B cell (primary cell): Measurements from ENCODE around the gene ALKBH8. TPM values are rescaled to one million over a fixed set of nuclear protein-coding genes. Genes with fewer than 3 reads are reported as not detected.

Experiments used
- ATAC-seq: fragments of 200-7000 bp; cut with Tn5 transposase; one replicate; pipeline ENCODE4 v1.10.0; 2021; ENCODE audit warnings: low read depth, mild to moderate bottlenecking, moderate number of reproducible peaks, moderate library complexity
- CTCF ChIA-PET: fragments of 350-600 bp; sonication (Branson Sonifier 250); formaldehyde crosslinking; loops from one replicate; lab custom pipeline; 2021; ENCODE audit warnings: antibody characterized with exemption, inconsistent platforms; lab: Charles Lee
- POLR2A ChIA-PET: fragments of 350-600 bp; sonication (Branson Sonifier 250); formaldehyde crosslinking; loops from one replicate; lab custom pipeline; 2021; ENCODE audit warnings: antibody characterized with exemption; lab: Charles Lee
- DNase-seq: peaks from one replicate; pipeline ENCODE4 v3.0.0; 2013
- H2AFZ ChIP-seq: 2 replicates; pipeline ENCODE4 v1.6.1; 2012; ENCODE audit warnings: mild to moderate bottlenecking, low read depth, low read length; ENCODE audit not compliant: insufficient read depth, poor library complexity, severe bottlenecking
- H3K27ac ChIP-seq, 2 donors: 1 replicate in 1 of 2; 2 replicates in 1 of 2; pipeline ENCODE4 v1.5.1; 2012 to 2013; ENCODE audit warnings: low read length in 2 of 2, mild to moderate bottlenecking in 2 of 2, moderate library complexity in 1 of 2
- H3K27me3 ChIP-seq, 4 experiments: fragments of 200-600 bp in 1 of 4; sonication (generic) in 1 of 4; replicated peaks in 1 of 4; 1 replicate in 2 of 4; 2 replicates in 2 of 4; pipeline versions ENCODE4 v1.6.1 to v1.7.0; 2013 to 2016; ENCODE audit warnings: low read length in 3 of 4, mild to moderate bottlenecking in 2 of 4, mixed read lengths in 1 of 4, moderate library complexity in 1 of 4; ENCODE audit not compliant: insufficient read depth in 4 of 4, control insufficient read depth in 3 of 4; ENCODE audit errors: control extremely low read depth in 1 of 4
- H3K36me3 ChIP-seq, 2 experiments: replicated peaks in 1 of 2; 1 replicate in 1 of 2; 2 replicates in 1 of 2; pipeline versions ENCODE4 v1.6.1 to v1.7.1; 2013; ENCODE audit warnings: low read length in 1 of 2; ENCODE audit not compliant: insufficient read depth in 2 of 2, control insufficient read depth in 1 of 2; ENCODE audit errors: control extremely low read depth in 1 of 2, extremely low read depth in 1 of 2
- H3K4me1 ChIP-seq, 2 donors: fragments of 200-600 bp in 1 of 2; sonication (generic) in 1 of 2; 1 replicate in 1 of 2; 2 replicates in 1 of 2; pipeline versions ENCODE4 v1.5.1 to v1.6.1; 2013 to 2017; ENCODE audit warnings: low read length in 2 of 2; ENCODE audit not compliant: control insufficient read depth in 2 of 2, insufficient read depth in 2 of 2
- H3K4me2 ChIP-seq: replicated peaks from 2 replicates; pipeline ENCODE3; 2012; ENCODE audit warnings: mild to moderate bottlenecking, low read depth, low read length; ENCODE audit not compliant: poor library complexity, severe bottlenecking
- H3K4me3 ChIP-seq, 5 experiments: fragments of 200-600 bp in 1 of 5; sonication (generic) in 1 of 5; 1 replicate in 3 of 5; 2 replicates in 2 of 5; pipeline versions ENCODE4 v1.5.1 to v1.7.0; 2011 to 2016; ENCODE audit warnings: low read length in 4 of 5, mild to moderate bottlenecking in 4 of 5, low read depth in 2 of 5, control low read depth in 1 of 5, moderate library complexity in 1 of 5; ENCODE audit not compliant: insufficient read depth in 1 of 5; ENCODE audit errors: control extremely low read depth in 1 of 5, extremely low read depth in 1 of 5
- H3K79me2 ChIP-seq: fragments of 200-600 bp; sonication (generic); one replicate; pipeline ENCODE4 v1.6.0; 2016; ENCODE audit warnings: low read length; ENCODE audit not compliant: control insufficient read depth, insufficient read depth
- H3K9ac ChIP-seq: fragments of 200-600 bp; sonication (generic); 2 replicates; pipeline ENCODE4 v1.6.1; 2017; ENCODE audit warnings: mild to moderate bottlenecking, low read length, moderate library complexity
- H3K9me3 ChIP-seq, 3 donors: one replicate each; pipeline versions ENCODE4 v1.6.1 to v1.7.1; 2013; ENCODE audit warnings: low read length in 2 of 3; ENCODE audit not compliant: control insufficient read depth in 2 of 3, insufficient read depth in 1 of 3; ENCODE audit errors: control extremely low read depth in 1 of 3
- H4K20me1 ChIP-seq: 2 replicates; pipeline ENCODE4 v1.6.0; 2012; ENCODE audit warnings: mild to moderate bottlenecking, low read length; ENCODE audit not compliant: insufficient read depth, control insufficient read depth, poor library complexity, severe bottlenecking
- H3K27ac Mint-ChIP-seq: one replicate; pipeline ENCODE4 v1.8.0; 2021; ENCODE audit warnings: mixed read lengths
- H3K27me3 Mint-ChIP-seq: one replicate; pipeline ENCODE4 v1.8.0; 2021; ENCODE audit warnings: mixed read lengths
- H3K4me1 Mint-ChIP-seq: one replicate; pipeline ENCODE4 v1.8.0; 2021; ENCODE audit warnings: mixed read lengths
- H3K4me3 Mint-ChIP-seq: one replicate; pipeline ENCODE4 v1.8.0; 2021; ENCODE audit warnings: mixed read lengths
- H3K9me3 Mint-ChIP-seq: one replicate; pipeline ENCODE4 v1.8.0; 2022; ENCODE audit warnings: mixed read lengths; ENCODE audit not compliant: insufficient read depth
- CTCF ChIP-seq: fragments of 200-600 bp; IDR thresholded peaks from one replicate; pipeline ENCODE4 v1.8.0; 2022; ENCODE audit warnings: antibody characterized with exemption, mild to moderate bottlenecking
- EZH2 ChIP-seq: IDR thresholded peaks from 2 replicates; pipeline ENCODE4 v1.6.1; 2012; ENCODE audit warnings: borderline replicate concordance, low read depth, mild to moderate bottlenecking, moderate library complexity, low read length; ENCODE audit not compliant: insufficient read depth, poor library complexity, severe bottlenecking
- WGBS: methylation state at CpG from one replicate; pipeline ENCODE4 v1.1.5; 2013; ENCODE audit warnings: missing lambda C conversion rate; ENCODE audit not compliant: insufficient coverage; 5-methylcytosine and 5-hydroxymethylcytosine counted together
- intact Hi-C: fragments of 100-400 bp; cut with micrococcal nuclease; formaldehyde crosslinking; loops from one replicate; pipeline ENCODE4 v1.10.0; 2022
- polyA plus RNA-seq: library from polyadenylated mRNA; depleted of rRNA; stranded (reverse); fragments of >200 nt; gene quantifications from 2 replicates; pipeline ENCODE4 v1.2.3, GENCODE V29; 2012
- total RNA-seq, 2 donors: library from RNA; stranded (reverse); fragments of 120-200 nt in 1 of 2; gene quantifications; 1 replicate in 1 of 2; 2 replicates in 1 of 2; pipeline versions ENCODE4 v1.2.3 to v1.2.4, GENCODE V29; 2013 to 2022

ALKBH8 gene
- total and polyA plus RNA-seq, 2 donors (not counting 1 experiment from before 2014, with no cell fraction given) = 4.0 to 13.3 TPM

DNA sequence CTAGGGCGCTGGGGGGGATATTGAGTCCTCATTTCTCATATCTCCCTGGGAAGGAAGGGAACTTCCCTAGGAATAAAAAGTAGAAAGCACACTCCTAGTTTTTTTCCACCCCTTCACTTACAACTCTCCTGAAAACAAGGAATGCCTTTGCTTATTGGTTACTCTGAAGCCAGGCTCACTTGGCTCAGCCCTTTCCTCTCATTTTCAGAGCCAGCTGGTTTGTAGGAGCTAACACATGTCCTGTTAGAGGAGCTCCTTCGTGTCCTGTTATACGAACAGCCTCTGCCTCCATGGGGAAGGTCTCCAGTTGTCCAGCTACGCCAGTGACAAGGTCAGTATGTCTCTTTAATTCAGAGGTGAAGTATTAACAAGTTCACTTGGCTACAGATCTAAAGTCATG lies 17.6 kb downstream of the ALKBH8 start:
- no peaks in the 10 kb centered on the region for H4K20me1 ChIP-seq
- no peak overlapping the region for H3K4me3 ChIP-seq
- H3K9me3 ChIP-seq = no peaks in the 10 kb centered on the region
- intact Hi-C loops = no loop called here
- TF ChIP-seq CTCF (no peak), EZH2 (no peak)
- no peaks in the 10 kb centered on the region for H3K79me2 ChIP-seq
- no peak overlapping the region for H3K27ac ChIP-seq
- H3K4me2 ChIP-seq = no peak overlapping the region
- ChIA-PET CTCF (interaction anchor here (0.7 to 11.3 kb wide), 12 partner anchors 9 to 1177 kb away, joined by 3 to 106 read pairs (median 4); partner anchors contain the start of gene ALKBH8), POLR2A (no interaction called here)
- Mint-ChIP-seq H3K4me1 (no peaks in the 10 kb centered on the region), H3K9me3 (no peaks in the 10 kb centered on the region), H3K4me3 (no peak overlapping the region), H3K27ac (no peak overlapping the region), H3K27me3 (no peaks in the 10 kb centered on the region)
- ATAC-seq = no peak
- H3K27me3 ChIP-seq = no peaks in the 10 kb centered on the region
- no peaks in the 10 kb centered on the region for H3K4me1 ChIP-seq
- WGBS = 100% methylated on average over 3 of the region's 4 CpGs
- peaks cover 12 to 35% of the 10 kb centered on the region in 2 experiments for H3K36me3 ChIP-seq
- H3K9ac ChIP-seq = no peak overlapping the region
- no peak for DNase-seq
- H2AFZ ChIP-seq = no peak overlapping the region

- Histone ChIP-seq H3K9me3 (no peaks in the 10 kb centered on the region), H4K20me1 (no peaks in the 10 kb centered on the region), H3K9ac (no peak overlapping the region), H3K79me2 (no peaks in the 10 kb centered on the region), H3K4me3 (no peak overlapping the region), H3K4me2 (no peak overlapping the region), H3K27ac (no peak overlapping the region), H3K36me3 (peaks cover 11 to 22% of the 10 kb centered on the region in 2 experiments), H3K4me1 (no peaks in the 10 kb centered on the region), H3K27me3 (no peaks in the 10 kb centered on the region), H2AFZ (no peak overlapping the region)
- no peak overlapping the region for H3K4me3 Mint-ChIP-seq
- no peak for DNase-seq
- no peak overlapping the region for H3K27ac Mint-ChIP-seq
- no peaks in the 10 kb centered on the region for H3K9me3 Mint-ChIP-seq
- H3K4me1 Mint-ChIP-seq = no peaks in the 10 kb centered on the region
- TF ChIP-seq EZH2 = no peak
- TF ChIP-seq CTCF = no peak
- no peaks in the 10 kb centered on the region for H3K27me3 Mint-ChIP-seq
- no peak for ATAC-seq
- intact Hi-C loops = no loop called here
- POLR2A ChIA-PET = no interaction called here
- CTCF ChIA-PET = interaction anchor here (11.3 kb wide), 1 partner anchor 16 kb away, joined by 106 read pairs; the partner anchor contains the start of gene ALKBH8
- no CpG with 5 or more reads among the region's 1 CpG for WGBS
Observed at GRCh38 chr11:107545101-107545514, 20.4 kb downstream of the ALKBH8 start.
